Adipocyte (in vitro differentiated cells): Measurements from ENCODE around the gene TUBB1.
A peak's percentile ranks its signal among the peaks of the same experiment; 100 is the strongest.

ENCODE experiments used
- DNase-seq: peaks from one replicate; pipeline ENCODE4 v3.0.0-alpha.2; 2015; ENCODE audit warnings: low read depth
- H3K27me3 ChIP-seq: replicated peaks from 2 replicates; pipeline ENCODE4 v1.7.0; 2013; ENCODE audit warnings: mild to moderate bottlenecking, low read length, moderate library complexity; ENCODE audit not compliant: control insufficient read depth, insufficient read depth
- H3K36me3 ChIP-seq: 2 replicates; pipeline ENCODE4 v1.7.0; 2013; ENCODE audit warnings: low read length, mild to moderate bottlenecking, moderate library complexity; ENCODE audit not compliant: control insufficient read depth, insufficient read depth, severe bottlenecking
- H3K4me1 ChIP-seq: 2 replicates; pipeline ENCODE4 v1.7.0; 2013; ENCODE audit warnings: mild to moderate bottlenecking, low read length, moderate library complexity; ENCODE audit not compliant: control insufficient read depth, insufficient read depth
- H3K4me3 ChIP-seq: 2 replicates; pipeline ENCODE4 v1.7.0; 2013; ENCODE audit warnings: mild to moderate bottlenecking, low read length, moderate library complexity
- H3K9ac ChIP-seq: 2 replicates; pipeline ENCODE4 v1.7.0; 2013; ENCODE audit warnings: mild to moderate bottlenecking, low read length, moderate library complexity
- H3K9me3 ChIP-seq: 2 replicates; pipeline ENCODE4 v1.7.0; 2013; ENCODE audit warnings: mild to moderate bottlenecking, low read length, moderate library complexity; ENCODE audit not compliant: control insufficient read depth

TUBB1 gene

DNA sequence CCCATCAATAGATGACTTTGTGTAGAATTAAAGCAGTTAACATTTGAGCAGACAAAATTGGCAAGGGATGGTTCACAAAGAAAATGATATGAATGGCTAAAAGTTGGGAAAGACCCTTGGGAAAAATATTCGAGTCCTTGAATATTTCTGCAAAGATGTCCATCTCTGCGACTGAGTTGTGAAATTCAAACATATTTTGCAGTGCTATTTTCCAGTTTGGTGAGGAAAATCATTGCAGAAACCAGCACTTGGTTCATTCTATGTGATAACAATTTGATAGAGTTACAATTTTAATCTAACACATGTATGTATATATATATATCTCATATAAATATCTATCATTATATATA, 29.4 kb downstream of the TUBB1 start:
- H3K9ac ChIP-seq: peak overlapping the region; percentile 70
- peaks cover 26% of the 10 kb centered on the region for H3K4me1 ChIP-seq
- no peaks in the 10 kb centered on the region for H3K9me3 ChIP-seq
- no peak for DNase-seq
- peaks cover 7% of the 10 kb centered on the region for H3K27me3 ChIP-seq
- H3K4me3 ChIP-seq: peak overlapping the region; percentile 54
- no peaks in the 10 kb centered on the region for H3K36me3 ChIP-seq

DNA sequence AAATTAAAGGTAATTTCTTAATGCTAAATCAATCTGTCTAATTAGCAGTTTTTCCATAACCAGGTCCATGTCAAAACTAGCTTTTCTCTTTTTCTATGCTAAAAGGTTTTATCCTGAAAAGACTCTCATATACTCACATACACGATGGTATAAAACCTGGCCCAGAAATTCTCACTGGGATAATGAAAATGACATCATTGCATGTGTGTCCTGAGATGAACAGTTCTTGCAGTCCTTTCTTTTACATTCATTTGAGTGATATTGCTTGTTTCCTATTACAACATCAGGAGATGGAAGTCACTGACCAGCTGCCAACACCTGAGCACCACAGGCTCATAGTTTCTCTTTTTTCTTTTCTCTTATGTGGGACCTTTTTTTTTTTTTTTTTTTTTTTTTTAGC, 31.2 kb downstream of the TUBB1 start:
- Histone ChIP-seq H3K36me3 (no peaks in the 10 kb centered on the region), H3K4me3 (no peak overlapping the region), H3K27me3 (peaks cover 7% of the 10 kb centered on the region), H3K9me3 (no peaks in the 10 kb centered on the region), H3K4me1 (peaks cover 23% of the 10 kb centered on the region), H3K9ac (no peak overlapping the region)
- no peak for DNase-seq

DNA sequence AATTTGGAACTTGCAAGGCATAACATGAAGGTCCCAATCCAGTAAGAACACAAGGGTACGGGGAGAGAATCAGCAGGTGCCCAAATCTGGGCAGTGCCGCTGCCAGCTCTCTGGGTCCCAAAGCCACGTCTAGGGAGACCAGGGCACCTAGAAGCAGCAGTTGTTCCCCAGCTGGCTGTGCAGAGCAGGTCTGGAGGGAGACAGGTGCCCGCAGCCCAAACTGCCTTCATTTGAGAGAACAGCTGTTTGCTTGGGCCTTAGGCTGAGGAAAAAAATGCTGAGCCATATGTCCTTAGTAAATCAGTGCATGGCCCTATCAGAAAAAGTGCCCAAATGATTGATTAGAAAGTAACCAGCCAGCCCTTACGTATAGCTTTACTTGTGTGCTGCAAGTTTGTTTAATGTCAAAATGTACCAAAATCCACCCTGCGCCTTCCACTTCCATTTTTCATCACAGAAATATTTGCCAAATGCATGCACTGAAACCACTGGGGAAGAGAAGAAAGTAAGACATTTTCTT, 32.5 kb downstream of the TUBB1 start:
- H3K9ac ChIP-seq: no peak overlapping the region
- H3K4me3 ChIP-seq: no peak overlapping the region
- peaks cover 7% of the 10 kb centered on the region for H3K27me3 ChIP-seq
- no peaks in the 10 kb centered on the region for H3K36me3 ChIP-seq
- peaks cover 23% of the 10 kb centered on the region for H3K4me1 ChIP-seq
- DNase-seq: no peak
- no peaks in the 10 kb centered on the region for H3K9me3 ChIP-seq

DNA sequence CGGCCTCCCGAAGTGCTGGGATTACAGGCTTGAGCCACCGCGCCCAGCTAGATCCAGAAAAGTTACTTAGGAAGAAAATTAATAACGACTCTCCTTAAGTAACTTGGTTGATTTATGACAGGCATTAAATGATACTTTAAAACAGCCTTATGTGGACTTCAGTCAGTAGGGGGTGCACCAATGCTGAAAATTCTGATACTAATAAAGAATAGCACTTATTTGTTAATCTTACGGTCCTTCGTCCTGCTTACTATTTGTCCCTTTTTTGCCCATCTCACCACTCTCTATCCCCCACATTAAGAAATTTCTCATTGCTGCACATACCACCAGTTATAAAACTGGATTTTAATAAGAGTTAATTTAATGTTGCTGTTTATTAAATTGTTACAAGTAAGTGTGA, 36.1 kb downstream of the TUBB1 start:
- no peaks in the 10 kb centered on the region for H3K9me3 ChIP-seq
- DNase-seq: peak; percentile 29
- no peaks in the 10 kb centered on the region for H3K36me3 ChIP-seq
- no peak overlapping the region for H3K4me3 ChIP-seq
- no peak overlapping the region for H3K9ac ChIP-seq
- H3K27me3 ChIP-seq: peaks cover 7% of the 10 kb centered on the region
- H3K4me1 ChIP-seq: no peaks in the 10 kb centered on the region

DNA sequence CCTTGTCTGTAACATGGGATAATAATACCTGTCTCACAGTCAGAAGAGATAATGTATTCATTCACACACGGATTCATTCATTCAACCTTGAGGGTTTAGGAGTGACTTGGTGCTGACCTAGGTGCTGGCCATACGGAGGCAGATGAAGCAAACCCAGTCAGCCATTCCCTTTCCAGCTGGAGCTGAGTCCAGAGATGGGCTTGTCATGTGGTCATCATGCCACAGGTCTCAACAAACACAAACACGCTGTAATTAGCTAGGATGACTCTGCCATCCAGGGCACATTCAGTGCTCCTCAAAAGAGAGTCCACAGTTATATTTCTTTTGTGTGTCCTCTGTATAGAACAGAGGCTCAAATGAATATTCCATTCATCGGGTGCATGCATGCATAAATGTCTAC, 42.9 kb downstream of the TUBB1 start:
- Histone ChIP-seq H3K9me3 (no peaks in the 10 kb centered on the region), H3K4me1 (peaks cover 7% of the 10 kb centered on the region), H3K36me3 (no peaks in the 10 kb centered on the region), H3K27me3 (peaks cover 4% of the 10 kb centered on the region), H3K9ac (no peak overlapping the region), H3K4me3 (no peak overlapping the region)
- no peak for DNase-seq

DNA sequence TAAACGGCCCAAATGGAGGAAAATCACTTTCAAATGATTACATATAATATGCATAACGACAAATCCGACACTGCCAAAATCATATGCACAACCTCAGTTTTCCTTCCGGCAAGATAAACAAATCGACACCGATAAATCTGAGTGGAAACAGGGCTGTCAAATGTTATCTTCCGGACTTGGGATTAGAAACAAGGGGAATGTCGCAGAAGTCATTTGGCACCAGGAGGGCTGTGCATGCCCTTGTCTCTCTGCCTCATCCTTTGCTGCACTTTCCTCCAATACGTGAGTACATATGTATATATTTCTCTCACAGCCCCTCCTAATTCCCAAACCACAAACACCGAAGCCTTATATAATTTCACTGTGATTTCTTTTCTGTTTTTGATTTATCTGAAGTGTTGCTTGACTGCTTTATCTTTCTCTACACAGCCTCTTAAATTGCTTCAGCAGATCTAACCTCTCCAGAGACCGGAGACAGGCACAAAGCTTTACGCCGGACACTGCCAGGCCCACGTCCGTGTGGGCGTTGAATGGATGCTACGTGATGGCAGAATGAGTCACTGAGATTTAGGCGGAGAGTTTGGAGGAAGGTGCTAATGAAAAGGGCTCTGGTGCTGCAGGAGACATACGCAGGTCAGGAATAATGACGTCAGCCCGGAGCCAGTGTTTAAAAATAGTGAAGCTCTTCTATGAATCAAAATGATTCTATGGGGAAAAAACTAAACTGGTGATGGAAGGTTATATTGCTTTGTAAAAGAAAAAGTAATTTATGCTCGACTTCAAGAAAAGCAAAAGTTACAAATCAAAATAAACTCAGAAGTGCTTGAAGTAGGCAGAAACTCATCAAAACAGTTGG, 44.4 kb downstream of the TUBB1 start:
- H3K9ac ChIP-seq: no peak overlapping the region
- peaks cover 4% of the 10 kb centered on the region for H3K27me3 ChIP-seq
- H3K36me3 ChIP-seq: no peaks in the 10 kb centered on the region
- no peaks in the 10 kb centered on the region for H3K9me3 ChIP-seq
- H3K4me1 ChIP-seq: peaks cover 7% of the 10 kb centered on the region
- peak; percentile 66 for DNase-seq
- H3K4me3 ChIP-seq: peak overlapping the region; percentile 35

DNA sequence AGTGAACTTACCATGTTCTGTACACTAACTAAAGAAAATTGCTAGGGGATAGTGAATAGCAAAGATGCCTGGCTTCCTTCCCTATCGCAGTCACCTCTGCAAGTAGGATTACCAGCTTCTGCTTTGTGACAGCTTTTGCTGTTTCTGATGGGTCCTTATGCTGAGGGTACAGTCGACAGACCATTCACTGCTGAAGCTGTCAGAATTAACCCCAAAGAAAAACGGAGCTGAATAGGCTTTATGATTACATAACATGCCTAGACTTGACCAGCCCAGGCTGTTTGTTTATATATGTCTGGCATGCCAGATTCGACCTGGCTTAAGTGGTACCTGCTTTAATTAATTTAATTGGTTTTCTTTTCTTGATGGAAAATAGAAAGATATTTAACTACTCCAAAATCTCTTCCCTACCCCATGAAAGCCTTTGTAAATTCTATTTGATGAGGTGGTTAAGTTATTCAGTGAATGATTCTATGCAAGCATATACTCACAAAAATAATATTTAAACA, 45.0 kb downstream of the TUBB1 start:
- peaks cover 7% of the 10 kb centered on the region for H3K27me3 ChIP-seq
- no peak overlapping the region for H3K9ac ChIP-seq
- peaks cover 7% of the 10 kb centered on the region for H3K4me1 ChIP-seq
- no peak overlapping the region for H3K4me3 ChIP-seq
- no peaks in the 10 kb centered on the region for H3K36me3 ChIP-seq
- no peaks in the 10 kb centered on the region for H3K9me3 ChIP-seq
- DNase-seq: no peak

DNA sequence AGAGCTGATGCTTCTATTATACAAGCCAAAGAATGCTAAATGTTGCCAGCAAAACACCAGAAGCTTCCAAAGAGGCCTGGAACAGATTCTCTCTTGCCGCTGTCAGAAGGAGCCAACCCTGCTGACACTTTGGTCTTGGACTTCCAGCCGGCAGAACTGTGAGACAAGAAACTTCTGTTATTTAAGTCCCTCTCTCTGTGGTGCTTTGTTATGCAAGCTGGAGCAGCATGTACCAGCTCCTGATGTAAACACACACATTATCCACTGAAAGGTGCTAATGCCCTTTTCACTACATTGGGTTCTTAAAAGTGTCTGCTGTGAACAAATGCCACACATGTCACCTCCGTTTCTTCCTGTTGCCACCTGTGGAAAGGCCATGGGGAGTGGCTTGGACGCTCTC, 49.3 kb downstream of the TUBB1 start:
- no peak for DNase-seq
- H3K9me3 ChIP-seq: no peaks in the 10 kb centered on the region
- H3K27me3 ChIP-seq: peaks cover 19% of the 10 kb centered on the region
- H3K4me3 ChIP-seq: no peak overlapping the region
- no peak overlapping the region for H3K9ac ChIP-seq
- H3K36me3 ChIP-seq: no peaks in the 10 kb centered on the region
- peaks cover 4% of the 10 kb centered on the region for H3K4me1 ChIP-seq

DNA sequence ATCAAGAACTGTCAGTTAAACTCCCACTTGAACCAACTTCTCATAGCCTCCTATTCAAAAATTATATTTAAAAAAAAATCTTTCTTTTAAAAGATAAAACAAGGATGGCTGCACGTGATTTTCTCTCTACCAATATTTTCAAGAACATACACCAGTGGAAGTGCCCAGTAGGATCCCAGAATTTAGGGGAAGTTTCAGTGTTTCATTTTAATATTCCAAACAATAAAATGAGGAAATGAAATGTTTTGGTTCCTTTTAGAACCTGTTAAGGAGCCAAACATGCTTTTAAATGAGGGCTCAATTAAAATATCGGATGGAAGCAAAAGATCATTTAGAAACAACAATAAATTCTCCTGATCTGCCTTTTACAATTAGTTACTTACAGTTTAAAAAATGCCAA, 49.8 kb downstream of the TUBB1 start:
- no peak overlapping the region for H3K4me3 ChIP-seq
- no peak for DNase-seq
- H3K9ac ChIP-seq: no peak overlapping the region
- peaks cover 24% of the 10 kb centered on the region for H3K27me3 ChIP-seq
- no peaks in the 10 kb centered on the region for H3K4me1 ChIP-seq
- H3K9me3 ChIP-seq: no peaks in the 10 kb centered on the region
- no peaks in the 10 kb centered on the region for H3K36me3 ChIP-seq

DNA sequence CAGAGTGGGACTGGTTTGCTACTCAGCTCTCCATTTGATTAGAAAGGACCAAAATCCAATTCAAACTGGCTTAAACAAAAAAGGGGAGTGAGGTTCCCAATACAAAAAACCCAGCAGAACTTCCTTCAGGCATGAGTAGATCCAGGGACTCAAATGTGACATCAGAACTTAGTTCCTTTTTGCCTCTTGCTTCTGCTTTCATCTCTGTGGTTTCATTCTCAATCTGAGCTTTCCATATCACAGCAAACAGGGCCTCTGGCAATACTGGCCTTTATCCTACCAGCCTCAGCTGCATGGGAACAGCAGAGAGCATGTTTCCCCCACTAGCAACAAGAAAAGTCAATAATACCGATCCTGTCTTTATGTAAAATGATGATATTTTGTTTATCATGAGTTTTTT, 52.0 kb downstream of the TUBB1 start:
- no peaks in the 10 kb centered on the region for H3K4me1 ChIP-seq
- no peak overlapping the region for H3K4me3 ChIP-seq
- H3K9me3 ChIP-seq: no peaks in the 10 kb centered on the region
- no peak overlapping the region for H3K9ac ChIP-seq
- H3K27me3 ChIP-seq: peaks cover 45% of the 10 kb centered on the region
- no peaks in the 10 kb centered on the region for H3K36me3 ChIP-seq
- DNase-seq: no peak

DNA sequence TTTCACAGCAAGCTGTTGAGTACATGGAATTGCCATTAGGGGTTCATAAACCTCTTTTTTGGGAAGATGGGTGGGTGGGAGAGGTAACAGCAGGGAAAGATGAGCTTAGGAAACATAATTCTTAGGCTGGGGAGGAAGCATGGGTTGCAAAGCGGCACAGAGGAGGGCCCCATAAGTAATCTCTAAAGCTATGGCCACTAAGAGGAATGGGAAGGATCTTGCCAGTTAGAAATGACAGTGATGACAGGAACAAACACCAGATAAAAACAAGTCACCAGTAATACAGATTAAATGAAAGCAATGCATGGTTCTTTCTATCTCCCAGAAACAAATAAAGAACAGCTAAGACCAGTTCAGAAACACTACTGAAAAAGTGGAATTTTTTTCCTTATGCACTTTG, 54.4 kb downstream of the TUBB1 start:
- DNase-seq: no peak
- Histone ChIP-seq H3K4me3 (no peak overlapping the region), H3K36me3 (no peaks in the 10 kb centered on the region), H3K4me1 (no peaks in the 10 kb centered on the region), H3K9ac (no peak overlapping the region), H3K9me3 (no peaks in the 10 kb centered on the region), H3K27me3 (peaks cover 64% of the 10 kb centered on the region)
